ENCODE data around the gene RNF144A. TPM values are rescaled to one million over a fixed set of nuclear protein-coding genes. Genes with fewer than 3 reads are reported as not detected.

The RNF144A gene
- total and polyA plus RNA-seq, 2 experiments from 2014 or later = 2.8 to 14.7 TPM

DNA sequence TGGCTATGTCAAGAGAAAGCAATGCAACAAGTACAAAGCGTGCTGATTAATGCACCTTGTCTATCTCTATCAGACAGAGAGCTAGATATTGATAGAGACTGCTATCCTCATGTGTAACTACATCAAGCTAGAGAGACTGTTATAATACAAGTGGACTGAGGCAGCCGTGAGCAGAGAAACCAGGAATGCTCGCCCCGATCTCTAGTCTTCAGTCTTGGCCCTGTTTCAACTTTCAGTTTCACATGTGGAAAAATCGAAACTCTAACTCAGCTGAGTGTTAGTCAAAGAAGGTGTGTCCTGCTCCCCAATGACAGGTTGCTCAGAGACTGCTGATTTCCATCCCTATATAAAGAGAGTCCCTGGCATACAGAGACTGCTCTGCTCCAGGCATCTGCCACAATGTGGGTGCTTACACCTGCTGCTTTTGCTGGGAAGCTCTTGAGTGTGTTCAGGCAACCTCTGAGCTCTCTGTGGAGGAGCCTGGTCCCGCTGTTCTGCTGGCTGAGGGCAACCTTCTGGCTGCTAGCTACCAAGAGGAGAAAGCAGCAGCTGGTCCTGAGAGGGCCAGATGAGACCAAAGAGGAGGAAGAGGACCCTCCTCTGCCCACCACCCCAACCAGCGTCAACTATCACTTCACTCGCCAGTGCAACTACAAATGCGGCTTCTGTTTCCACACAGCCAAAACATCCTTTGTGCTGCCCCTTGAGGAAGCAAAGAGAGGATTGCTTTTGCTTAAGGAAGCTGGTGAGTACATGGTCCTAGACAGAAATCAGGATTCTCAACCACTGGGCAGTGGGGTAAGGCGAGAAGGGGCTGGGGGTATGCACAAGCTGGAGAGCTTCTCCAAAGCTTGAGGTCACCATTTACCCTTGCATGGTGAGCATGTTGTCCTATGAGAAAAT, 39.6 kb upstream of the RNF144A start, which contains the start of gene RSAD2:
Gene RSAD2 (plus strand): TSS at position 376 of the 903 bp plus-strand sequence. CDS start 24 bp downstream, at position 400.
- DNase-seq (ENCODE audit: low spot score) (no peak), ATAC-seq (no peak)
- Mint-ChIP-seq H3K27ac (no peak within 1 kb of the TSS), H3K9me3 (peaks cover 47% of the 10 kb centered on the region), H3K27me3 (ENCODE audit: insufficient read depth, low read depth, poor library complexity) (no peaks in the 10 kb centered on the region), H3K36me3 (ENCODE audit: low read depth) (peaks cover 9% of the 10 kb centered on the region; the same call in 1 of the 3 replicates), H3K4me3 (no peak within 1 kb of the TSS), H3K4me1 (no peaks in the 10 kb centered on the region)
- no peaks in the 10 kb centered on the region for H3K4me1 ChIP-seq (ENCODE audit: insufficient read depth)
- H3K27me3 ChIP-seq (ENCODE audit: insufficient read depth) = no peaks in the 10 kb centered on the region
- H3F3A ChIP-seq (replicated peaks; ENCODE audit: low read depth) = no peaks in the 10 kb centered on the region
- no peaks in the 10 kb centered on the region for H3K36me3 ChIP-seq (ENCODE audit: insufficient read depth)
- TF ChIP-seq, protein P1, sequence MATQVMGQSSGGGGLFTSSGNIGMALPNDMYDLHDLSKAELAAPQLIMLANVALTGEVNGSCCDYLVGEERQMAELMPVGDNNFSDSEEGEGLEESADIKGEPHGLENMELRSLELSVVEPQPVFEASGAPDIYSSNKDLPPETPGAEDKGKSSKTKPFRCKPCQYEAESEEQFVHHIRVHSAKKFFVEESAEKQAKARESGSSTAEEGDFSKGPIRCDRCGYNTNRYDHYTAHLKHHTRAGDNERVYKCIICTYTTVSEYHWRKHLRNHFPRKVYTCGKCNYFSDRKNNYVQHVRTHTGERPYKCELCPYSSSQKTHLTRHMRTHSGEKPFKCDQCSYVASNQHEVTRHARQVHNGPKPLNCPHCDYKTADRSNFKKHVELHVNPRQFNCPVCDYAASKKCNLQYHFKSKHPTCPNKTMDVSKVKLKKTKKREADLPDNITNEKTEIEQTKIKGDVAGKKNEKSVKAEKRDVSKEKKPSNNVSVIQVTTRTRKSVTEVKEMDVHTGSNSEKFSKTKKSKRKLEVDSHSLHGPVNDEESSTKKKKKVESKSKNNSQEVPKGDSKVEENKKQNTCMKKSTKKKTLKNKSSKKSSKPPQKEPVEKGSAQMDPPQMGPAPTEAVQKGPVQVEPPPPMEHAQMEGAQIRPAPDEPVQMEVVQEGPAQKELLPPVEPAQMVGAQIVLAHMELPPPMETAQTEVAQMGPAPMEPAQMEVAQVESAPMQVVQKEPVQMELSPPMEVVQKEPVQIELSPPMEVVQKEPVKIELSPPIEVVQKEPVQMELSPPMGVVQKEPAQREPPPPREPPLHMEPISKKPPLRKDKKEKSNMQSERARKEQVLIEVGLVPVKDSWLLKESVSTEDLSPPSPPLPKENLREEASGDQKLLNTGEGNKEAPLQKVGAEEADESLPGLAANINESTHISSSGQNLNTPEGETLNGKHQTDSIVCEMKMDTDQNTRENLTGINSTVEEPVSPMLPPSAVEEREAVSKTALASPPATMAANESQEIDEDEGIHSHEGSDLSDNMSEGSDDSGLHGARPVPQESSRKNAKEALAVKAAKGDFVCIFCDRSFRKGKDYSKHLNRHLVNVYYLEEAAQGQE (IDR thresholded peaks at IDR 0.05; ENCODE audit: unreplicated experiment) = no peak
- TF ChIP-seq, protein P2, sequence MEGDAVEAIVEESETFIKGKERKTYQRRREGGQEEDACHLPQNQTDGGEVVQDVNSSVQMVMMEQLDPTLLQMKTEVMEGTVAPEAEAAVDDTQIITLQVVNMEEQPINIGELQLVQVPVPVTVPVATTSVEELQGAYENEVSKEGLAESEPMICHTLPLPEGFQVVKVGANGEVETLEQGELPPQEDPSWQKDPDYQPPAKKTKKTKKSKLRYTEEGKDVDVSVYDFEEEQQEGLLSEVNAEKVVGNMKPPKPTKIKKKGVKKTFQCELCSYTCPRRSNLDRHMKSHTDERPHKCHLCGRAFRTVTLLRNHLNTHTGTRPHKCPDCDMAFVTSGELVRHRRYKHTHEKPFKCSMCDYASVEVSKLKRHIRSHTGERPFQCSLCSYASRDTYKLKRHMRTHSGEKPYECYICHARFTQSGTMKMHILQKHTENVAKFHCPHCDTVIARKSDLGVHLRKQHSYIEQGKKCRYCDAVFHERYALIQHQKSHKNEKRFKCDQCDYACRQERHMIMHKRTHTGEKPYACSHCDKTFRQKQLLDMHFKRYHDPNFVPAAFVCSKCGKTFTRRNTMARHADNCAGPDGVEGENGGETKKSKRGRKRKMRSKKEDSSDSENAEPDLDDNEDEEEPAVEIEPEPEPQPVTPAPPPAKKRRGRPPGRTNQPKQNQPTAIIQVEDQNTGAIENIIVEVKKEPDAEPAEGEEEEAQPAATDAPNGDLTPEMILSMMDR (conservative IDR thresholded peaks at IDR 0.05; ENCODE audit: low read depth in 2 of 2) = no peak
- TF ChIP-seq, protein P3, sequence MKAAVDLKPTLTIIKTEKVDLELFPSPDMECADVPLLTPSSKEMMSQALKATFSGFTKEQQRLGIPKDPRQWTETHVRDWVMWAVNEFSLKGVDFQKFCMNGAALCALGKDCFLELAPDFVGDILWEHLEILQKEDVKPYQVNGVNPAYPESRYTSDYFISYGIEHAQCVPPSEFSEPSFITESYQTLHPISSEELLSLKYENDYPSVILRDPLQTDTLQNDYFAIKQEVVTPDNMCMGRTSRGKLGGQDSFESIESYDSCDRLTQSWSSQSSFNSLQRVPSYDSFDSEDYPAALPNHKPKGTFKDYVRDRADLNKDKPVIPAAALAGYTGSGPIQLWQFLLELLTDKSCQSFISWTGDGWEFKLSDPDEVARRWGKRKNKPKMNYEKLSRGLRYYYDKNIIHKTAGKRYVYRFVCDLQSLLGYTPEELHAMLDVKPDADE (IDR thresholded peaks at IDR 0.05) = no peak
- TF ChIP-seq POLR2AphosphoS5 (IDR thresholded peaks at IDR 0.05; ENCODE audit: low read depth) (no peak), NANOG (IDR thresholded peaks at IDR 0.05; ENCODE audit: borderline replicate concordance) (no peak), STAT1 (IDR thresholded peaks at IDR 0.05; ENCODE audit: unreplicated experiment) (no peak), ZNF114 (CRISPR knock-in tag; IDR thresholded peaks at IDR 0.05) (no peak), CREB1 (CRISPR knock-in tag; IDR thresholded peaks at IDR 0.05; ENCODE audit: low read depth) (no peak), EZH2 (IDR thresholded peaks at IDR 0.05; ENCODE audit: low read depth, unreplicated experiment) (no peak), JUNB (IDR thresholded peaks at IDR 0.05; ENCODE audit: unreplicated experiment) (no peak), ZNF331 (CRISPR knock-in tag; IDR thresholded peaks at IDR 0.05; ENCODE audit: low read depth) (no peak), EZH2phosphoT487 (IDR thresholded peaks at IDR 0.05; ENCODE audit: unreplicated experiment) (no peak)
- TF ChIP-seq, protein P4, sequence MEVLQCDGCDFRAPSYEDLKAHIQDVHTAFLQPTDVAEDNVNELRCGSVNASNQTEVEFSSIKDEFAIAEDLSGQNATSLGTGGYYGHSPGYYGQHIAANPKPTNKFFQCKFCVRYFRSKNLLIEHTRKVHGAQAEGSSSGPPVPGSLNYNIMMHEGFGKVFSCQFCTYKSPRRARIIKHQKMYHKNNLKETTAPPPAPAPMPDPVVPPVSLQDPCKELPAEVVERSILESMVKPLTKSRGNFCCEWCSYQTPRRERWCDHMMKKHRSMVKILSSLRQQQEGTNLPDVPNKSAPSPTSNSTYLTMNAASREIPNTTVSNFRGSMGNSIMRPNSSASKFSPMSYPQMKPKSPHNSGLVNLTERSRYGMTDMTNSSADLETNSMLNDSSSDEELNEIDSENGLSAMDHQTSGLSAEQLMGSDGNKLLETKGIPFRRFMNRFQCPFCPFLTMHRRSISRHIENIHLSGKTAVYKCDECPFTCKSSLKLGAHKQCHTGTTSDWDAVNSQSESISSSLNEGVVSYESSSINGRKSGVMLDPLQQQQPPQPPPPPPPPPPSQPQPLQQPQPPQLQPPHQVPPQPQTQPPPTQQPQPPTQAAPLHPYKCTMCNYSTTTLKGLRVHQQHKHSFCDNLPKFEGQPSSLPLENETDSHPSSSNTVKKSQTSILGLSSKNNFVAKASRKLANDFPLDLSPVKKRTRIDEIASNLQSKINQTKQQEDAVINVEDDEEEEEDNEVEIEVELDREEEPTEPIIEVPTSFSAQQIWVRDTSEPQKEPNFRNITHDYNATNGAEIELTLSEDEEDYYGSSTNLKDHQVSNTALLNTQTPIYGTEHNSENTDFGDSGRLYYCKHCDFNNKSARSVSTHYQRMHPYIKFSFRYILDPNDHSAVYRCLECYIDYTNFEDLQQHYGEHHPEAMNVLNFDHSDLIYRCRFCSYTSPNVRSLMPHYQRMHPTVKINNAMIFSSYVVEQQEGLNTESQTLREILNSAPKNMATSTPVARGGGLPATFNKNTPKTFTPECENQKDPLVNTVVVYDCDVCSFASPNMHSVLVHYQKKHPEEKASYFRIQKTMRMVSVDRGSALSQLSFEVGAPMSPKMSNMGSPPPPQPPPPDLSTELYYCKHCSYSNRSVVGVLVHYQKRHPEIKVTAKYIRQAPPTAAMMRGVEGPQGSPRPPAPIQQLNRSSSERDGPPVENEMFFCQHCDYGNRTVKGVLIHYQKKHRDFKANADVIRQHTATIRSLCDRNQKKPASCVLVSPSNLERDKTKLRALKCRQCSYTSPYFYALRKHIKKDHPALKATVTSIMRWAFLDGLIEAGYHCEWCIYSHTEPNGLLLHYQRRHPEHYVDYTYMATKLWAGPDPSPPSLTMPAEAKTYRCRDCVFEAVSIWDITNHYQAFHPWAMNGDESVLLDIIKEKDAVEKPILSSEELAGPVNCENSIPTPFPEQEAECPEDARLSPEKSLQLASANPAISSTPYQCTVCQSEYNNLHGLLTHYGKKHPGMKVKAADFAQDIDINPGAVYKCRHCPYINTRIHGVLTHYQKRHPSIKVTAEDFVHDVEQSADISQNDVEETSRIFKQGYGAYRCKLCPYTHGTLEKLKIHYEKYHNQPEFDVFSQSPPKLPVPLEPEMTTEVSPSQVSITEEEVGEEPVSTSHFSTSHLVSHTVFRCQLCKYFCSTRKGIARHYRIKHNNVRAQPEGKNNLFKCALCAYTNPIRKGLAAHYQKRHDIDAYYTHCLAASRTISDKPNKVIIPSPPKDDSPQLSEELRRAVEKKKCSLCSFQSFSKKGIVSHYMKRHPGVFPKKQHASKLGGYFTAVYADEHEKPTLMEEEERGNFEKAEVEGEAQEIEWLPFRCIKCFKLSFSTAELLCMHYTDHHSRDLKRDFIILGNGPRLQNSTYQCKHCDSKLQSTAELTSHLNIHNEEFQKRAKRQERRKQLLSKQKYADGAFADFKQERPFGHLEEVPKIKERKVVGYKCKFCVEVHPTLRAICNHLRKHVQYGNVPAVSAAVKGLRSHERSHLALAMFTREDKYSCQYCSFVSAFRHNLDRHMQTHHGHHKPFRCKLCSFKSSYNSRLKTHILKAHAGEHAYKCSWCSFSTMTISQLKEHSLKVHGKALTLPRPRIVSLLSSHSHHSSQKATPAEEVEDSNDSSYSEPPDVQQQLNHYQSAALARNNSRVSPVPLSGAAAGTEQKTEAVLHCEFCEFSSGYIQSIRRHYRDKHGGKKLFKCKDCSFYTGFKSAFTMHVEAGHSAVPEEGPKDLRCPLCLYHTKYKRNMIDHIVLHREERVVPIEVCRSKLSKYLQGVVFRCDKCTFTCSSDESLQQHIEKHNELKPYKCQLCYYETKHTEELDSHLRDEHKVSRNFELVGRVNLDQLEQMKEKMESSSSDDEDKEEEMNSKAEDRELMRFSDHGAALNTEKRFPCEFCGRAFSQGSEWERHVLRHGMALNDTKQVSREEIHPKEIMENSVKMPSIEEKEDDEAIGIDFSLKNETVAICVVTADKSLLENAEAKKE (CRISPR knock-in tag; IDR thresholded peaks at IDR 0.05) = no peak
- no peaks in the 10 kb centered on the region for H3K79me2 ChIP-seq (replicated peaks; ENCODE audit: insufficient read depth)
- H4K20me1 ChIP-seq (replicated peaks; ENCODE audit: insufficient read depth) = no peaks in the 10 kb centered on the region
- H3K4me2 ChIP-seq = no peak within 1 kb of the TSS
- no peak within 1 kb of the TSS for H2AFZ ChIP-seq
- 0 out of 2 replicates have a peak, but pooled peaks cover 4% of the 10 kb centered on the region for H3K9me2 ChIP-seq (ENCODE audit: insufficient read depth)
- no peak within 1 kb of the TSS for H3K27ac ChIP-seq (ENCODE audit: low read depth)
- no peak within 1 kb of the TSS for H3K4me3 ChIP-seq
